ENCODE results near the gene ITGA5. TPM values are rescaled to one million over a fixed set of nuclear protein-coding genes. Genes with fewer than 3 reads are reported as not detected.

ITGA5 gene
- total RNA-seq, 2 donors from 2014 or later = 44.2 to 99.4 TPM

GRCh38 chr12:54423816-54424150 is 4.7 kb upstream of the ITGA5 start:
- no peaks in the 10 kb centered on the region for H3K36me3 ChIP-seq
- peak overlapping the region in 1 of 2 donors; percentile 84 for H3K27ac ChIP-seq
- H3K4me1 ChIP-seq (replicated peaks) = no peaks in the 10 kb centered on the region
- H3K9me3 ChIP-seq = no peaks in the 10 kb centered on the region
- 59% methylated on average over 5 of the region's 5 CpGs for WGBS
- no peak overlapping the region for H3K4me3 ChIP-seq
- H3K27me3 ChIP-seq (replicated peaks; ENCODE audit: insufficient read depth) = no peaks in the 10 kb centered on the region
- no peak for DNase-seq (ENCODE audit: low spot score)
- TF ChIP-seq POLR2AphosphoS5 (IDR thresholded peaks at IDR 0.05) (no peak), CTCF (IDR thresholded peaks at IDR 0.05) (no peak), POLR2A (IDR thresholded peaks at IDR 0.05) (no peak)
- intact Hi-C loops (cut with DNase I) = no loop called here

- Histone ChIP-seq H3K9me3 (no peaks in the 10 kb centered on the region), H3K4me1 (replicated peaks) (no peaks in the 10 kb centered on the region), H3K27ac (peak overlapping the region; percentile 84 to 90), H3K36me3 (no peaks in the 10 kb centered on the region), H3K4me3 (no peak overlapping the region), H3K27me3 (replicated peaks; ENCODE audit: insufficient read depth) (no peaks in the 10 kb centered on the region)
- TF ChIP-seq POLR2AphosphoS5 (IDR thresholded peaks at IDR 0.05) (no peak), CTCF (IDR thresholded peaks at IDR 0.05) (no peak), POLR2A (IDR thresholded peaks at IDR 0.05) (no peak)
- DNase-seq (ENCODE audit: low spot score) = no peak
- intact Hi-C loops (cut with DNase I) = no loop called here
- 89% methylated on average over 2 of the region's 2 CpGs for WGBS
Observed at GRCh38 chr12:54421879-54422250, 2.8 kb upstream of the ITGA5 start.

- TF ChIP-seq POLR2AphosphoS5 (IDR thresholded peaks at IDR 0.05) (peak; percentile 35), CTCF (IDR thresholded peaks at IDR 0.05) (no peak)
- peak overlapping the region; percentile 84 to 90 for H3K27ac ChIP-seq
- H3K36me3 ChIP-seq = no peaks in the 10 kb centered on the region
- no peaks in the 10 kb centered on the region for H3K27me3 ChIP-seq (replicated peaks; ENCODE audit: insufficient read depth)
- H3K9me3 ChIP-seq = no peaks in the 10 kb centered on the region
- no peak for DNase-seq (ENCODE audit: low spot score)
- intact Hi-C loops (cut with DNase I) = no loop called here
- WGBS = 59% methylated on average over 4 of the region's 4 CpGs
- no peaks in the 10 kb centered on the region for H3K4me1 ChIP-seq (replicated peaks)
- H3K4me3 ChIP-seq = no peak overlapping the region
Observed at GRCh38 chr12:54421175-54421878, 2.3 kb upstream of the ITGA5 start.

- no peak for DNase-seq (ENCODE audit: low spot score)
- intact Hi-C loops (cut with DNase I) = no loop called here
- Histone ChIP-seq H3K36me3 (no peaks in the 10 kb centered on the region), H3K9me3 (no peaks in the 10 kb centered on the region), H3K4me3 (no peak overlapping the region), H3K27ac (peak overlapping the region; percentile 84 to 90), H3K27me3 (replicated peaks; ENCODE audit: insufficient read depth) (no peaks in the 10 kb centered on the region), H3K4me1 (replicated peaks) (no peaks in the 10 kb centered on the region)
- TF ChIP-seq POLR2A (IDR thresholded peaks at IDR 0.05) (no peak), POLR2AphosphoS5 (IDR thresholded peaks at IDR 0.05) (no peak), CTCF (IDR thresholded peaks at IDR 0.05) (no peak)
- 59% methylated on average over 2 of the region's 2 CpGs for WGBS
Observed at GRCh38 chr12:54420766-54421144, 1.7 kb upstream of the ITGA5 start.

- no peak for DNase-seq (ENCODE audit: low spot score)
- TF ChIP-seq POLR2A (IDR thresholded peaks at IDR 0.05) (no peak), CTCF (IDR thresholded peaks at IDR 0.05) (no peak), POLR2AphosphoS5 (IDR thresholded peaks at IDR 0.05) (no peak)
- peak overlapping the region; percentile 83 to 95 for H3K4me3 ChIP-seq
- 3% methylated on average over 35 of the region's 35 CpGs for WGBS
- H3K27ac ChIP-seq = peak overlapping the region; percentile 84 to 90
- no peaks in the 10 kb centered on the region for H3K27me3 ChIP-seq (replicated peaks; ENCODE audit: insufficient read depth)
- no peaks in the 10 kb centered on the region for H3K4me1 ChIP-seq (replicated peaks)
- intact Hi-C loops (cut with DNase I) = no loop called here
- no peaks in the 10 kb centered on the region for H3K36me3 ChIP-seq
- H3K9me3 ChIP-seq = no peaks in the 10 kb centered on the region
Observed at GRCh38 chr12:54418441-54419087, 502 bp downstream of the ITGA5 start.

Data from prostate gland (tissue), 2 donors.